ENCODE results near the gene LRRC4B.

Gene LRRC4B

GRCh38 chr19:50498219-50499056 is 69.8 kb downstream of the LRRC4B start (continued):
- no peak for TF ChIP-seq ZNF48 (tag by site-specific recombination; IDR thresholded peaks at IDR 0.05)
- no peak for TF ChIP-seq ZNF521 (tag by site-specific recombination; IDR thresholded peaks at IDR 0.05)
- no peak for TF ChIP-seq ZBTB7A (tag by site-specific recombination; IDR thresholded peaks at IDR 0.05; ENCODE audit: low read depth)
- no peak for TF ChIP-seq ZNF704 (tag by site-specific recombination; IDR thresholded peaks at IDR 0.05)
- no peak for TF ChIP-seq ZNF843 (tag by site-specific recombination; IDR thresholded peaks at IDR 0.05)
- no peak for TF ChIP-seq SP2 (tag by site-specific recombination; IDR thresholded peaks at IDR 0.05)
- no peak for TF ChIP-seq ZNF610 (tag by site-specific recombination; IDR thresholded peaks at IDR 0.05; ENCODE audit: borderline replicate concordance)
- TF ChIP-seq ZNF184 (tag by site-specific recombination; IDR thresholded peaks at IDR 0.05) = no peak
- TF ChIP-seq ZNF23 (tag by site-specific recombination; IDR thresholded peaks at IDR 0.05; ENCODE audit: borderline replicate concordance) = no peak
- TF ChIP-seq WT1 (tag by site-specific recombination; IDR thresholded peaks at IDR 0.05) = no peak
- no peak for TF ChIP-seq ZNF416 (tag by site-specific recombination; IDR thresholded peaks at IDR 0.05)
- TF ChIP-seq ZNF366 (tag by site-specific recombination; conservative IDR thresholded peaks at IDR 0.05) = peak; percentile 97
- TF ChIP-seq ZNF701 (tag by site-specific recombination; IDR thresholded peaks at IDR 0.05) = no peak
- no peak for TF ChIP-seq ZNF639 (tag by site-specific recombination; IDR thresholded peaks at IDR 0.05)
- no peak for TF ChIP-seq ZNF626 (tag by site-specific recombination; IDR thresholded peaks at IDR 0.05)
- TF ChIP-seq ZSCAN18 (tag by site-specific recombination; IDR thresholded peaks at IDR 0.05) = no peak
- no peak for TF ChIP-seq ZNF488 (tag by site-specific recombination; IDR thresholded peaks at IDR 0.05)
- TF ChIP-seq ZNF292 (tag by site-specific recombination; IDR thresholded peaks at IDR 0.05; ENCODE audit: borderline replicate concordance, low read depth) = no peak
- no peak for TF ChIP-seq SP3 (tag by site-specific recombination; IDR thresholded peaks at IDR 0.05)
- TF ChIP-seq ZNF596 (tag by site-specific recombination; IDR thresholded peaks at IDR 0.05) = peak; percentile 98
- TF ChIP-seq ZNF76 (tag by site-specific recombination; IDR thresholded peaks at IDR 0.05; ENCODE audit: borderline replicate concordance, low read depth) = no peak
- TF ChIP-seq ZNF223 (tag by site-specific recombination; IDR thresholded peaks at IDR 0.05) = no peak
- no peak for TF ChIP-seq ZNF175 (tag by site-specific recombination; IDR thresholded peaks at IDR 0.05)
- no peak for TF ChIP-seq ZNF26 (tag by site-specific recombination; IDR thresholded peaks at IDR 0.05)
- TF ChIP-seq ZNF350 (tag by site-specific recombination; IDR thresholded peaks at IDR 0.05) = no peak
- TF ChIP-seq ZNF585B (tag by site-specific recombination; IDR thresholded peaks at IDR 0.05) = no peak
- no peak for TF ChIP-seq ZNF221 (tag by site-specific recombination; IDR thresholded peaks at IDR 0.05; ENCODE audit: borderline replicate concordance)
- TF ChIP-seq PRDM1 (tag by site-specific recombination; IDR thresholded peaks at IDR 0.05) = peak; percentile 98
- 0 out of 2 replicates have a peak, but pooled peaks have one; percentile 12 for TF ChIP-seq PATZ1 (tag by site-specific recombination; IDR thresholded peaks at IDR 0.05)
